GM19025 (cell line): ENCODE measurements around the gene PDK3.

Experiments used
- ATAC-seq: cut with Tn5 transposase; IDR thresholded peaks from one replicate; pipeline ENCODE4 v1.9.1; 2021; ENCODE audit warnings: mild to moderate bottlenecking, low read depth, moderate library complexity; ENCODE audit not compliant: unreplicated experiment

Gene PDK3

GRCh38 chrX:24480400-24480865 is 15.3 kb downstream of the PDK3 start:
- peak; percentile 34 for ATAC-seq

DNA sequence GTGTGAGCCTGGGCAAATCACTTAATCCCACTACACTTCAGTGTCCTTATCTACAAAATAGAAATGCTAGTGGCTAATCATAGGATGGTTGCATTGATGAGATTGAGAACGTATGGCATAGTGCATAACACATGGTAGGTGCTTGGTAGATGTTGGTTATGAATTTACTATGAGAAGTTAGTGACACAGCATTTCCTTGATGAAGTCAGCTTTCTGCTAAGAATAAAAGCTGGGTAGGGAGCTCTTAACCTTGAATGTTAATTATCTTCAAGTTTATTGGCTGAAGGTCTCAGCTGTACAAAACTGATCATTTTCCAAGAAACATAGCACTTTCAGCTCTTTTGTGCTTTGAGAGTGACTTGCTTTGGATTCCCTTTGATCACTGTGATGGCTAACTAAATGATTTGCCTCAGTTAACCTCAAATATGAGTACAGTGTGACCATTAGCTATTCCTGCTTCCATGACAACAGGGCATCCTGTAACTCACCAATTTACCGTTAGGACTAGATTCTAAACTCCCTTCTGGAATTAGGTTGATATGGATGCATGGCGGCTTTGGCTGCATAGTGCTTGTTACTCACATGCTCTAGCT is 17.8 kb downstream of the PDK3 start:
- no peak for ATAC-seq

DNA sequence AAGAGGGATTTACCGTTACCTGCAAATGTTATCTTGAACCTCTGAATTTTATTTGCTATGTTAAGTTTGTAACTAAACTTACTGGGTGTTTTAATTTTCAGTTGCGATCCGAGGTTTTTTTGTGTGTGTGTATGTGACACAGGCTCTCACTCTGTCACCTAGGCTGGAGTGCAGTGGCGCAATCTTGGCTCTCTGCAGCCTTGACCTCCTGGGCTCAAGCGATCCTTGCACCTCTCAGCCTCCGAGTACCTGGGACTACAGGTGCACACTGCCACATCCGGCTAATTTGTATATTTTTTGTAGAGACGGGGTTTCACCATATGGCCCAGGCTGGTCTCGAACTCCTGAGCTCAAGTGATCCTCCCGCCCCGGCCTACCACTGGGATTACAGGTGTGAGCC is 18.5 kb downstream of the PDK3 start:
- no peak for ATAC-seq

GRCh38 chrX:24485323-24485722 is 20.2 kb downstream of the PDK3 start:
- ATAC-seq: no peak

- ATAC-seq: no peak
These were observed 21.0 kb downstream of the PDK3 start for GRCh38 chrX:24485976-24486680.

- ATAC-seq: no peak
These were observed 22.5 kb downstream of the PDK3 start for GRCh38 chrX:24487571-24487970.

- ATAC-seq: no peak
These were observed 26.7 kb downstream of the PDK3 start for GRCh38 chrX:24491741-24492140.

GRCh38 chrX:24493740-24494581 is 28.9 kb downstream of the PDK3 start:
- no peak for ATAC-seq

- no peak for ATAC-seq
These were observed 29.6 kb downstream of the PDK3 start for GRCh38 chrX:24494647-24495075.

DNA sequence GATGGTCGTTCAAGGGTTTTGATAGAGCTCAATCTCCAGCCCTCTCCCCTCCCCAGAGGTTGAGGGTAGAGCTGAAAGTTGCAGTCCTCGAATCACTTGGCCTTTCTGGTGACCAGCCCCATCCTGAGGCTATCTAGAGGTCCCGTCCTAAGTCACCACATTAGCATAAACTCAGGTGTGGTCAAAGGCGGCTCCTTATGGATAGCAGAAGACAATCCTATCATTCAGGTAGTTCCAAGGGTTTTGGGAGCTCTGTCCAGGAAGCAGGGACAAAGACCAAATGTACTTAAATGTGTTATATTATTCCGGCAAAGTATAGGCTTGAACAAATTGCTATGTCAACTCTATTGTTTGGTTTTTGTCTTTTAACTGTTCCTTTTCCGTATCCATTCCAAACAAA is 30.6 kb downstream of the PDK3 start:
- ATAC-seq: no peak

- ATAC-seq: no peak
These were observed 33.1 kb downstream of the PDK3 start for GRCh38 chrX:24498181-24498580.

GRCh38 chrX:24498975-24499374 is 33.9 kb downstream of the PDK3 start:
- peak; percentile 58 for ATAC-seq

- ATAC-seq: peak; percentile 49
These were observed 41.0 kb downstream of the PDK3 start for GRCh38 chrX:24506082-24506481.

DNA sequence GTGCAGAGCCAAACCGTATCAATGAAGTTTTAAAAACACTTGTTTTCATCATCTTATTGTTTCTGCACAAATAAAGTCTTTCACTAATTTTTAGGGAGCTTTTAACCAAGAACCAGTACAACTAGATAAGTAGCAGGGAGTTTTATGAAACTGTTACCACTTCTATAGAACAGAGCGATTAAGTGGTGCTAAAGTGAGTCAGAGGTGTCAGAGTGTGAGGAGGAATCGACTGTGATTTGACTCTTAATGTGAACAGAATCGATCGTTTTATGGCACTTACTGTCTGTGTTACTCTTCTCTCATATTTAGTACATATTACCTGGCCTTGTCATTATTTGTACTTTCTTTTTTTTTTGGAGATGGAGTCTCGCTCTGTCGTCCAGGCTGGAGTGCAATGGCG is 43.3 kb downstream of the PDK3 start:
- ATAC-seq: no peak

DNA sequence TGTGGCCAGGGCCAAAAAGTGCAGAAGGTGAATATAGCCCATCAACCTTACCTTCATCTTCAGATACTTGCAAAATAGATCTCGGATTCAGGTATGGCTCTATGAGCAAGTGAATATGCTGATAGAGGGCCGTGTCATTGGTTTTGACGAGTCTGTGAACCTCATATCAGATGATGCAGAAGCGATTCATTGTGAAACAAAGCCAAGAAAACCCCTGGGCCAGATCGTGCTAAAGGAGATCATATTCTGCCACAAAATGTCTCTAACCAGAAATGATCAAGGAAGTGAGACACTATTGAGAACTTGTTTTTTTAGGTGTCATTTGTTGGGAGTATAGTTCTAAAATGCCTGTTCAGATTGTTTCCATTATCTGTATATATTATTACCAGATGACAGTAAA is 48.3 kb downstream of the PDK3 start:
- ATAC-seq: peak; percentile 98

GRCh38 chrX:24515447-24515846 is 50.4 kb downstream of the PDK3 start:
- ATAC-seq: no peak

DNA sequence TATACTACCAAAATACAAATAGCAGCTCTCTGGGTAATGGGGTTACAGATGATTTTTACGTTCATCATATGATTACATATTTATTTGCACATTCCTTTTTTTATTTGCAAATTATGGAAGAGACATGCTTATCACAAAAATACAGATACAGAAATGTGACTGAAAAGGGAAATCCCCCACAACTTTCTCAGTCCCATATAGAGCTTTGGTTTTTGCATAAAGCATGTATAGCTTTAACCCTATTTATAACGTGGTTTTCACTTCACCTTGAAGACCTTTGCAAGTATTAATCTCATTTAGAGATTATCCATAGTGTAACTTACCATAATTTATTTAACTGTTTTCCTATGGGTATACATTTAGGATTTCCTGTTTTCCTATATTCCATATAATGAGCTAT is 55.4 kb downstream of the PDK3 start:
- ATAC-seq: no peak

- no peak for ATAC-seq
These were observed 60.4 kb downstream of the PDK3 start for GRCh38 chrX:24525455-24525854.

- ATAC-seq: no peak
These were observed 61.5 kb downstream of the PDK3 start for GRCh38 chrX:24526616-24527015.

GRCh38 chrX:24528605-24529004 is 63.5 kb downstream of the PDK3 start:
- no peak for ATAC-seq

DNA sequence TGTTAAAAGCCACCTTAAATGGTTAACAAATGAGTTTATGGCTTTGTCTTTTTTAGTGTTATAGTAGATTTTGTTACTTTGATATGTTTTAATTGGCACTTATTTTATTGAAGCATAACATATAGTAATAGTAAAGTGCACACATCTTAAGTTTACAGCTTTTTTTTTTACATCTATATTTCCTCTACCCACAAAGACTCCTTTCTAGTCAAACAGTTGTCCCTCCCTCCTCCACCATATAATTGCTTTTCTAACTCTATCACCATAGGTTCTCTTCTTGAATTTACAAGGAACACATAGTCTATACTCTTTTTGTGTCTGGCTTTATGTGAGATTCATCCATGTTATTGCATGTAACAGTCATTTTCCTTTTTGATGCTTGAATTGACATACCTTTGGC is 71.5 kb downstream of the PDK3 start:
- no peak for ATAC-seq
